ENCODE results near the gene ZNF362.
A peak's percentile ranks its signal among the peaks of the same experiment; 100 is the strongest.
"Not testable (repeated sequence)": the region's sequence is repeated elsewhere in the genome, so short reads cannot be mapped to it uniquely, and the experiment has no call there.

ZNF362 gene

GRCh38 chr1:33256471-33257206, at the start of gene ZNF362:
ZNF362 (plus strand) TSS chr1:33256492; CDS start chr1:33270575, 14,083 bp downstream.
- DNase-seq = peak; percentile 75

GRCh38 chr1:33211972-33212371, 44.3 kb upstream of the ZNF362 start:
- DNase-seq = no peak

GRCh38 chr1:33219886-33220661, 36.2 kb upstream of the ZNF362 start:
- no peak for DNase-seq

- DNase-seq = no peak
Observed at GRCh38 chr1:33220676-33221384, 35.5 kb upstream of the ZNF362 start.

- DNase-seq = no peak
Observed at GRCh38 chr1:33221385-33221758, 34.9 kb upstream of the ZNF362 start.

- no peak for DNase-seq
Observed at GRCh38 chr1:33222381-33222780, 33.9 kb upstream of the ZNF362 start.

GRCh38 chr1:33224166-33224707, 32.1 kb upstream of the ZNF362 start:
- DNase-seq = no peak

GRCh38 chr1:33225586-33225985, 30.7 kb upstream of the ZNF362 start:
- DNase-seq = no peak

- no peak for DNase-seq
Observed at GRCh38 chr1:33228935-33229487, 27.3 kb upstream of the ZNF362 start.

- DNase-seq = no peak
Observed at GRCh38 chr1:33231166-33231565, 25.1 kb upstream of the ZNF362 start.

GRCh38 chr1:33232716-33233115, 23.6 kb upstream of the ZNF362 start:
- peak; percentile 16 for DNase-seq

GRCh38 chr1:33234131-33234530, 22.2 kb upstream of the ZNF362 start:
- DNase-seq = no peak

- no peak for DNase-seq
Observed at GRCh38 chr1:33234588-33234990, 21.7 kb upstream of the ZNF362 start.

GRCh38 chr1:33235521-33235920, 20.8 kb upstream of the ZNF362 start:
- no peak for DNase-seq

GRCh38 chr1:33236498-33236897, 19.8 kb upstream of the ZNF362 start:
- DNase-seq = no peak

GRCh38 chr1:33237579-33237978, 18.7 kb upstream of the ZNF362 start:
- peak; percentile 17 for DNase-seq

GRCh38 chr1:33238194-33238724, 18.0 kb upstream of the ZNF362 start:
- not testable (repeated sequence) for DNase-seq

- DNase-seq = not testable (repeated sequence)
Observed at GRCh38 chr1:33239410-33239809, 16.9 kb upstream of the ZNF362 start.

GRCh38 chr1:33241866-33242265, 14.4 kb upstream of the ZNF362 start:
- DNase-seq = no peak

GRCh38 chr1:33242652-33243051, 13.6 kb upstream of the ZNF362 start:
- no peak for DNase-seq

- DNase-seq = no peak
Observed at GRCh38 chr1:33244143-33244808, 12.0 kb upstream of the ZNF362 start.

GRCh38 chr1:33244809-33245186, 11.5 kb upstream of the ZNF362 start:
- no peak for DNase-seq

Measured in activated CD4-positive, alpha-beta T cell treated with anti-CD3 and anti-CD28 coated beads, Interleukin-10, Interleukin-2, amounts not matched to agents 100 ng/mL and 50 ng/mL, durations not matched to agents 16 hours and 8 hours (primary cell).